ENCODE measurements around the gene TMEM87B.
"Not testable (repeated sequence)": the region's sequence is repeated elsewhere in the genome, so short reads cannot be mapped to it uniquely, and the experiment has no call there.

TMEM87B gene

GRCh38 chr2:112075490-112076260, 20.6 kb downstream of the TMEM87B start:
- no peak for DNase-seq

- DNase-seq, result no peak
Measured at GRCh38 chr2:112077814-112078213, 22.7 kb downstream of the TMEM87B start.

- no peak for DNase-seq
Measured at GRCh38 chr2:112081262-112081661, 26.2 kb downstream of the TMEM87B start.

- no peak for DNase-seq
Measured at GRCh38 chr2:112084689-112085374, 29.8 kb downstream of the TMEM87B start.

- no peak for DNase-seq
Measured at GRCh38 chr2:112085375-112085730, 30.3 kb downstream of the TMEM87B start.

GRCh38 chr2:112085916-112086669, 31.0 kb downstream of the TMEM87B start:
- no peak for DNase-seq

- no peak for DNase-seq
Measured at GRCh38 chr2:112087346-112088020, 32.4 kb downstream of the TMEM87B start.

GRCh38 chr2:112089375-112089774, 34.3 kb downstream of the TMEM87B start:
- DNase-seq, result no peak

GRCh38 chr2:112092286-112093041, 37.4 kb downstream of the TMEM87B start:
- no peak for DNase-seq

- no peak for DNase-seq
Measured at GRCh38 chr2:112093216-112093615, 38.1 kb downstream of the TMEM87B start.

- no peak for DNase-seq
Measured at GRCh38 chr2:112095681-112096080, 40.6 kb downstream of the TMEM87B start.

- no peak for DNase-seq
Measured at GRCh38 chr2:112096098-112096497, 41.0 kb downstream of the TMEM87B start.

- DNase-seq, result no peak
Measured at GRCh38 chr2:112108178-112108832, 53.2 kb downstream of the TMEM87B start.

- no peak for DNase-seq
Measured at GRCh38 chr2:112109278-112109677, 54.2 kb downstream of the TMEM87B start.

- DNase-seq, result no peak
Measured at GRCh38 chr2:112110966-112111365, 55.9 kb downstream of the TMEM87B start.

- DNase-seq, result not testable (repeated sequence)
Measured at GRCh38 chr2:112113354-112113753, 58.3 kb downstream of the TMEM87B start.

GRCh38 chr2:112118148-112118547, 63.1 kb downstream of the TMEM87B start:
- DNase-seq, result no peak

GRCh38 chr2:112121682-112122254, 66.7 kb downstream of the TMEM87B start:
- DNase-seq, result no peak

GRCh38 chr2:112129060-112129459, 74.0 kb downstream of the TMEM87B start:
- DNase-seq, result no peak

GRCh38 chr2:112133344-112133743, 78.3 kb downstream of the TMEM87B start:
- DNase-seq, result no peak

- DNase-seq, result no peak
Measured at GRCh38 chr2:112134120-112134519, 79.1 kb downstream of the TMEM87B start.

- no peak for DNase-seq
Measured at GRCh38 chr2:112136096-112136495, 81.0 kb downstream of the TMEM87B start.
